WERI-Rb-1 (cell line): Measurements from ENCODE around the gene TEX19.

Experiments
- DNase-seq: peaks from one replicate; pipeline ENCODE4 v3.0.0-alpha.2; 2020
- H3K27ac ChIP-seq: fragments of 250-450 bp; sonication (Bioruptor Pico); 2 replicates; pipeline ENCODE4 v1.5.1; 2020; ENCODE audit warnings: mild to moderate bottlenecking, moderate library complexity
- H3K27me3 ChIP-seq: fragments of 250-450 bp; sonication (Bioruptor Pico); 2 replicates; pipeline ENCODE4 v1.5.1; 2021; ENCODE audit warnings: mild to moderate bottlenecking, low read depth, moderate library complexity; ENCODE audit not compliant: insufficient read depth, severe bottlenecking
- H3K36me3 ChIP-seq: fragments of 250-450 bp; sonication (Bioruptor Pico); 2 replicates; pipeline ENCODE4 v1.5.1; 2020; ENCODE audit warnings: mild to moderate bottlenecking, moderate library complexity
- H3K4me3 ChIP-seq: 2 replicates; pipeline ENCODE4 v1.5.1; 2011; ENCODE audit warnings: low read depth, mild to moderate bottlenecking, control low read depth, low read length
- H3K9me3 ChIP-seq: fragments of 250-450 bp; sonication (Bioruptor Pico); 2 replicates; pipeline ENCODE4 v1.5.1; 2021; ENCODE audit warnings: mild to moderate bottlenecking, moderate library complexity; ENCODE audit not compliant: severe bottlenecking
- CTCF ChIP-seq: IDR thresholded peaks from 2 replicates; pipeline ENCODE4 v1.5.1; 2011; ENCODE audit warnings: low read depth, mild to moderate bottlenecking, control low read depth, inconsistent platforms, low read length

Gene TEX19

GRCh38 chr17:82402865-82403264 is 43.8 kb downstream of the TEX19 start:
- Histone ChIP-seq H3K9me3 (no peaks in the 10 kb centered on the region), H3K4me3 (no peak overlapping the region), H3K27me3 (no peaks in the 10 kb centered on the region), H3K36me3 (peaks cover 65% of the 10 kb centered on the region), H3K27ac (0 out of 2 replicates have a peak overlapping the region, but pooled peaks have one; percentile 6)
- no peak for TF ChIP-seq CTCF
- no peak for DNase-seq

- H3K36me3 ChIP-seq, result peaks cover 60% of the 10 kb centered on the region
- no peak for TF ChIP-seq CTCF
- H3K4me3 ChIP-seq, result no peak overlapping the region
- H3K27me3 ChIP-seq, result no peaks in the 10 kb centered on the region
- DNase-seq, result no peak
- H3K9me3 ChIP-seq, result no peaks in the 10 kb centered on the region
- no peak overlapping the region for H3K27ac ChIP-seq
Observed at GRCh38 chr17:82403662-82404660, 44.9 kb downstream of the TEX19 start.

- Histone ChIP-seq H3K36me3 (peaks cover 57% of the 10 kb centered on the region), H3K27ac (no peak overlapping the region), H3K4me3 (no peak overlapping the region), H3K27me3 (no peaks in the 10 kb centered on the region), H3K9me3 (no peaks in the 10 kb centered on the region)
- no peak for TF ChIP-seq CTCF
- DNase-seq, result no peak
Observed at GRCh38 chr17:82405051-82405450, 46.0 kb downstream of the TEX19 start.

GRCh38 chr17:82406131-82406671 is 47.2 kb downstream of the TEX19 start:
- H3K27me3 ChIP-seq, result no peaks in the 10 kb centered on the region
- DNase-seq, result no peak

GRCh38 chr17:82407255-82407654 is 48.2 kb downstream of the TEX19 start:
- H3K36me3 ChIP-seq, result peaks cover 40% of the 10 kb centered on the region
- DNase-seq, result no peak

More at GRCh38 chr17:82406131-82406671, 47.2 kb downstream of the TEX19 start:
- H3K27ac ChIP-seq, result no peak overlapping the region
- no peaks in the 10 kb centered on the region for H3K9me3 ChIP-seq
- H3K36me3 ChIP-seq, result peaks cover 48% of the 10 kb centered on the region
- no peak overlapping the region for H3K4me3 ChIP-seq
- TF ChIP-seq CTCF, result no peak

More at GRCh38 chr17:82407255-82407654, 48.2 kb downstream of the TEX19 start:
- Histone ChIP-seq H3K9me3 (no peaks in the 10 kb centered on the region), H3K27ac (no peak overlapping the region), H3K27me3 (no peaks in the 10 kb centered on the region), H3K4me3 (no peak overlapping the region)
- no peak for TF ChIP-seq CTCF
